ENCODE results near the gene CEP126. TPM values are rescaled to one million over a fixed set of nuclear protein-coding genes. Genes with fewer than 3 reads are reported as not detected.
A peak's percentile ranks its signal among the peaks of the same experiment; 100 is the strongest.

The CEP126 gene, protein sequence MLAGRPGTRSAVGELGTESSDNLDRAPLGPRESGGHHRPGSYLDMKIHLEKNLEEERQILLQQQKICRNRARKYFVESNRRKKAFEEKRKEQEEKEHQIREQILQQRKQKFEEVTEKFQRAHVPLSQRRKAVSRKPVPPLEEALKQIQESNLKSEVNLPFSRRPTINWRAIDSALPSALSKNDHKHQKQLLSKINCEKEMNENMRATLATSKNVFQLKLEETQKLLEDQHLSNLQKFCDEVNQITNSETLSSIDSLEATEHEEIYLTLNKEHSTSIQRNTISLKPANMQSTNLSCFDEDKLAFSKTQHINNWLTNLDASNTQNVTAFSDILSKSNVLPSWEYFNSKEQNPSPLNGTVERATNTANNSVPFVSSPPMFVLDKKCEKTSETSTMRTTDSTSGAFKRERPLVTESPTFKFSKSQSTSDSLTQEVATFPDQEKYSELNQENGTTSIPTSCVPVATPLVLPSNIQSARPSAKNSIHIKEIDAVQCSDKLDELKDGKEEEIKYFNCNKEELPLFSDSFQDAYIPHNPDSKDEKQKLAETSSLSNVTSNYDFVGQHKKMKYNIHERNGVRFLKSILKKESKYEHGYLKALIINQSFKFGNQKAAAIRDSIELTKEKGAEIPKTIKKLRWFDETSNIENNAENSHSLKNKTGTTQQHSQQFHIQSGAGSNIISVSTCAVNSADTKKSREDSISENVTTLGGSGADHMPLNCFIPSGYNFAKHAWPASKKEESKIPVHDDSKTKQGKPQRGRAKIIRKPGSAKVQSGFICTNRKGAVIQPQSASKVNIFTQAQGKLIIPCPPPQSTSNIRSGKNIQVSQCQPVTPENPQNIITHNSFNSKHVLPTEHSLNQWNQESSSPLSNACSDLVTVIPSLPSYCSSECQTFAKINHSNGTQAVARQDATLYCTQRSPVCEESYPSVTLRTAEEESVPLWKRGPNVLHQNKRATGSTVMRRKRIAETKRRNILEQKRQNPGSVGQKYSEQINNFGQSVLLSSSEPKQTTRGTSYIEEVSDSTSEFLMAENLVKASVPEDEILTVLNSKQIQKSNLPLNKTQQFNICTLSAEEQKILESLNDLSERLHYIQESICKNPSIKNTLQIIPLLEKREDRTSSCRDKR
- 1.6 and 2.0 TPM in 2 replicates for total RNA-seq (2014; rRNA removed)
- polyA plus RNA-seq (2012) = 0.78 TPM

DNA sequence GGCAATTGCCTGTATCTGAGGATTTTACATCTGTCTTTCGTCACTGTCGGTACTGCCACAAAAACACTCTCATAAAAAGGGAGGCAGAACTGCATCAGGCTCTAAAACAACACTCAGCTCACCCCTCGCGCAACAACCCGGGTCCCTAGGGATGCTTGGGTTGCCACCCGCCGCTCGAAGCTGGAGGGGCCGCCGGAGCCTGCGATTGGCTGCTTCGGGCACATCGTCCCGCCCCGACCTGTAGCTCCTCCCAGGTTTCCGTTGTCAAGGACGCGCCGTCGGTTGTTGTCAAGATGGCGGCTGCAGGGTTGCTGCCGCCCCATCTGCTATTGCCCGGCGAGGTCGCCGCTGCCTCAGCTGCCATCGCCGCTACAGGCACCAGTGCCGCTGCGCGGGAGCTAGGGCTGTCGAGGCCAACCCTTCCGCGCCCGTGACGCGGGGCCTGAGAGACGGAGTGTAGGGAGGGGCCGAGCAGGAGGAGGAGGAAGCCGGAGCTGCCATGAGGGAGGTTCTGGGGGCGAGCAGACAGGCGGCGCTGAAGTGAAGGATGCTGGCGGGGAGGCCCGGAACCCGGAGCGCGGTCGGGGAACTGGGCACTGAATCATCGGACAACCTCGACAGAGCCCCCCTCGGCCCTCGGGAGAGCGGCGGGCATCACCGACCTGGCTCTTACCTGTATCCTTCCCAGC is at the start of gene CEP126:
TSS of gene CEP126 (plus strand) at position 273 of the 689 bp plus-strand sequence. CDS start at position 548, 275 bp downstream.
- peak; percentile 96 for DNase-seq (ENCODE audit: low read depth)

GRCh38 chr11:101866619-101867491 is 48.0 kb upstream of the CEP126 start:
- DNase-seq (ENCODE audit: low read depth) = peak; percentile 83

- no peak for DNase-seq (ENCODE audit: low read depth)
Observed at GRCh38 chr11:101867951-101868350, 46.9 kb upstream of the CEP126 start.

DNA sequence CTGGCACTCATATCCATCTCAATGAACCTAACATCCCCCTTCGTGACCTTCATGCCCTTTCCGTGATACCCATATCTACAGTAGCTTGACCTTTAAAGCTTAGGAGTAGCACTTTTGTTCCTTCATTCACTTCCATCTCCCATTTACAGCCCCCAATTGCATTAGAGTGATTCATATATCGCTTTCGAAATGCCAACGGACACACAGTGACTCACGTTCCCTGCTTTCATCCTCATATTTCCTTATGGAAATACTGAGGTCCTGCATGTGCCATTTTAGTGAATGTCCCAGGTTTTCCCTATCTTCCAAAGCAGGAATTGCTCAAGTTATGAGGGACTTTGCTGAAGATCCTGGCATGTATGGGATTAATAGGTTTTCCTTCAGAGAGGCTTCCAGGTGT is 44.3 kb upstream of the CEP126 start:
- peak; percentile 85 for DNase-seq (ENCODE audit: low read depth)

DNA sequence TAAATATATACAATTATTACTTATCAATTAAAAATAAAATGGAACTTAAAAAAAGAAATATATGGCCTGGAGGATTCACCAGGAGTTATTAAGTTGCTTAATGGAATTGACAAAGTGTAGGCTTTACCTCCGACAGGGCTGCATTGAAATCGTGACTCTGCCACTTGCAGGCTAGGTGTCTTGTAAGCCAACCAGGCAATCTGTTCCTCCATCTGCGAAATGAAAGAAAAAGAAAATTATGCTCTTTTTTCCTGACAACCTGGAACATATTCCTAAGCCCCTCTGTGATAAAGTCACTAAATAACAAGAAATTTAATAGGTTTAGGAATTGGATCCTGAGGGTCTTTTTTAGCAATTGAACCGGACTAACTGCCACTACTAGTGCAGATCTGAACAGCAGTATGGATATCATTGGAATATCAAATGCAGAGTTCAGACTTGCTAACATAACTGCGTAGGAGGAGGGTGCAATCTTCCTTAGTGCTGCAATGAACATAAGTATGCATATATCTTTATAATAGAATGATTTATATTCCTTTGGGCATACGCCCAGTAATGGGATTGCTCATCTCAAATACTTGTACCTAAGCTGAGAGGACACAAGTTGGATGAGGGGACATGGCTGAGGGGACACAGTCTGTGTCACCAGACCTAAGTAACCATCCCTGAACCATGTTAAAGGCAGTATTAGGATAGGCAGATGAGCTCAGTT is 42.5 kb upstream of the CEP126 start:
- DNase-seq (ENCODE audit: low read depth) = no peak

DNA sequence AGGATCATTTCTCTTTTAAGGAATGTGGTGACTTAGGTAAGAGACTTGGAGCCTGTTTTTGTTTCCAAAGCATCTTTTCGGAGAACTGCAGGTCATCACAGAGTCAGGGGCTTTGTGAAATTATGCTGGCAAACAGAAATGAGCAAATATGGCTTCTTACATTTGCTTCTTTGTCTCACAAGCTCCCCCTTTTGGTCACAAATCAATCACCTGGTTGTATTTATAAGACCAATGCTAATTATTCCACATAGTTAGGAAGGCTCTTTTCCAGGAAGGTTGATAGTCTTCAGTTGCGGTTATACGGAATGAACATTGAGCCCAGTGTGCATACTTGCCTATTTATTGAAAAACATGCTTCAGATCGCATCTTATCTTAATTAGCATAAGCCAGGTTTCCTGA is 34.6 kb upstream of the CEP126 start:
- DNase-seq (ENCODE audit: low read depth) = peak; percentile 69

DNA sequence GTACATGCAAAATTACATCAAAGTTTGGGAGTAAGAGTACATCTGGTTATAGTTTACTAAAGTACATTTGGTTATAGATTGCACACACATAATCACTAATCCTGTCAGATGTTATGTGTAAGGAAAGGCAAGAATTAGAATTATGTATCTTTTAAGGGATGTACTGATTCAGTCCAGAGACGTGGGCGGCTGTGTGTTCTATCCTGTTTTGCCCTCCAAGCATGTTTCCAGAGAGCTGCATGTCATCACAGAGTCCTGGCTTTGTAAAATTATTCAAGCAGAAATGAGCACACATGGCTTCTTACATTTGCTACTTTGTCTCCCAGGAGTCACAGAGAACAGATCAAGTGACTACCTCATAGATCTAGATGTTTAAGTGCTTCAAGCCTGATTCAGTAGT is 33.2 kb upstream of the CEP126 start:
- no peak for DNase-seq (ENCODE audit: low read depth)

GRCh38 chr11:101885631-101886030 is 29.2 kb upstream of the CEP126 start:
- no peak for DNase-seq (ENCODE audit: low read depth)

- no peak for DNase-seq (ENCODE audit: low read depth)
Observed at GRCh38 chr11:101889767-101890166, 25.0 kb upstream of the CEP126 start.

DNA sequence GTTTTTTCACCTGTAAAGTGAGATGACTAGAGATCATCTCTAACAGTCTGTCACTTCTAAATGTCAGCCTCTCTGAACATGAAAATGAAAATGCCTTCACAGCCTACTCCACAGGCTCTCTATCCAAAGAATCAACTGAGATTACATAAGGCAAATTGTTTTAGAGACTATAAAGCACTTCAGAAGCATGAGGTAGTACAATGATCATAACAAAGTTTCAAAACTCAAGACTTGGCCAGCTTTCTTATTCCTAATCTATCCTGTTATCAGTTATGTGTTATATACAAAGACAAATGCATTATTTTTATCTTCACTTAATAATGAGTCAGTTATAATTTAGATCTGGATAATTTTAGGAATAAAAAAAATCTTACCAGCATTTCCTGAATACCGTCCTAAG is 20.3 kb upstream of the CEP126 start:
- no peak for DNase-seq (ENCODE audit: low read depth)

GRCh38 chr11:101907815-101908214 is 7.0 kb upstream of the CEP126 start:
- no peak for DNase-seq (ENCODE audit: low read depth)

DNA sequence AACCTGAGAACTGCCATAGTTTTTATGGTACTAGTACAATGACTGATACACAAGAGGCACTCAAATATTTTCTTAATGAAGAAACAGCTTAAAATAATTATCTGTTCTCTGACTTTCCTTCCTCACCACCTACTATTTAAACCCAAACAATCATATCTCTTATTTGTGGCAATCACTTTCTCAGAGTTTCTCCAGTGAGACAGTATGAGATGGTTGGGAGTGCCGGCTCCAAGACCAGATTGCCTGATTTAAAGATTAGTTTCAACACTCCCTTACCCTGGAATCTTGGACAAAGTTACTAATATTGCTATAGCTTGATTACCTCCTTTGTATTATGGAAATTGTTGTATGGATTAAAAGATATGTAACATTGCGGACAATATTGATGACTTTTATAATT is 5.7 kb upstream of the CEP126 start:
- no peak for DNase-seq (ENCODE audit: low read depth)

- peak; percentile 52 for DNase-seq (ENCODE audit: low read depth)
Observed at GRCh38 chr11:101912823-101913284, 2.0 kb upstream of the CEP126 start.

GRCh38 chr11:101913656-101914055 is 1.2 kb upstream of the CEP126 start:
- DNase-seq (ENCODE audit: low read depth) = no peak

GRCh38 chr11:101914341-101914737 is 471 bp upstream of the CEP126 start:
- DNase-seq (ENCODE audit: low read depth) = no peak

- DNase-seq (ENCODE audit: low read depth) = peak; percentile 68
Observed at GRCh38 chr11:101915791-101916291, 1.0 kb downstream of the CEP126 start.

DNA sequence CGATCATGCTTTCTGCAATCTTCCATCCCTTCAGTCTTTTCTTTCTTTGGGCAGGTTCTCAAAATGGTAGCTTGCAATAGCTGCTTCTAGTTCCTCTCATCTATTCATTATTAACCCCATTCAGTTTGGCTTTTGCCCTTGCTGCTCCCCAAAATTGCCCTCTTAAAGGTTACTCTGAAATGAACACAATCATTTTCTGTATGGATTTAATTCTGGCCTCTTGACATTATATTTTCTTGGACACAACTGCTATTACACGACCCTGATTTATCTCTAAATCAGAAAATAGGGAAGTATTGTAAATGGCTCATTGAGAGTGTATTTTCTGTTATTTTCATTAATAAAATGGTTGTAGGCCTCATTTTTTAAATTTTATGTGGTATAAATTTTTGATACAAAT is 1.6 kb downstream of the CEP126 start, which contains the start of gene ANGPTL5:
TSS of gene ANGPTL5 (minus strand) at position 101 of the 400 bp plus-strand sequence. CDS start 8,613 bp downstream, outside the sequence.
- DNase-seq (ENCODE audit: low read depth) = no peak

GRCh38 chr11:101917226-101917625 is 2.4 kb downstream of the CEP126 start:
- DNase-seq (ENCODE audit: low read depth) = no peak

- DNase-seq (ENCODE audit: low read depth) = no peak
Observed at GRCh38 chr11:101920992-101921391, 6.2 kb downstream of the CEP126 start.

All from LHCN-M2 (cell line).